Glutamatergic neuron (in vitro differentiated cells): ENCODE results near the gene RIPPLY1. TPM values are rescaled to one million over a fixed set of nuclear protein-coding genes. Genes with fewer than 3 reads are reported as not detected.
A peak's percentile ranks its signal among the peaks of the same experiment; 100 is the strongest.

ENCODE experiments used
- DNase-seq: peaks from one replicate; pipeline ENCODE4 v3.0.0; 2022
- H3K27ac Mint-ChIP-seq: one replicate; pipeline ENCODE4 v1.8.0; 2020; ENCODE audit warnings: mild to moderate bottlenecking, mixed read lengths, inconsistent platforms; ENCODE audit not compliant: unreplicated experiment
- H3K27me3 Mint-ChIP-seq: one replicate; pipeline ENCODE4 v1.8.0; 2020; ENCODE audit warnings: mild to moderate bottlenecking, moderate library complexity, mixed read lengths, inconsistent platforms; ENCODE audit not compliant: unreplicated experiment
- H3K36me3 Mint-ChIP-seq: one replicate; pipeline ENCODE4 v1.8.0; 2020; ENCODE audit warnings: mild to moderate bottlenecking, mixed read lengths, inconsistent platforms; ENCODE audit not compliant: unreplicated experiment
- H3K4me1 Mint-ChIP-seq: one replicate; pipeline ENCODE4 v1.8.0; 2020; ENCODE audit warnings: mild to moderate bottlenecking, low read depth, mixed read lengths, inconsistent platforms; ENCODE audit not compliant: unreplicated experiment
- H3K4me3 Mint-ChIP-seq: one replicate; pipeline ENCODE4 v1.8.0; 2020; ENCODE audit warnings: mild to moderate bottlenecking, mixed read lengths, inconsistent platforms; ENCODE audit not compliant: unreplicated experiment
- H3K9me3 Mint-ChIP-seq: one replicate; pipeline ENCODE4 v1.8.0; 2020; ENCODE audit warnings: mild to moderate bottlenecking, moderate library complexity, mixed read lengths, inconsistent platforms; ENCODE audit not compliant: unreplicated experiment
- total RNA-seq: library from RNA; stranded (reverse); fragmentation: NEBNext Ultra II Directional; extraction: Animal tissue kit (Norgen Biotek cat#: 25700); gene quantifications from one replicate; pipeline ENCODE4 v1.2.1, GENCODE V29; 2021; ENCODE audit not compliant: unreplicated experiment
- TF ChIP-seq, protein P1 (sequence below): fragments of 200-600 bp; sonication (generic); IDR thresholded peaks from one replicate; pipeline ENCODE4 v1.5.0; 2021; ENCODE audit not compliant: partially characterized antibody, unreplicated experiment

Gene RIPPLY1
- total RNA-seq, 1 donor from 2014 or later, result not detected

- TF ChIP-seq, protein P1, sequence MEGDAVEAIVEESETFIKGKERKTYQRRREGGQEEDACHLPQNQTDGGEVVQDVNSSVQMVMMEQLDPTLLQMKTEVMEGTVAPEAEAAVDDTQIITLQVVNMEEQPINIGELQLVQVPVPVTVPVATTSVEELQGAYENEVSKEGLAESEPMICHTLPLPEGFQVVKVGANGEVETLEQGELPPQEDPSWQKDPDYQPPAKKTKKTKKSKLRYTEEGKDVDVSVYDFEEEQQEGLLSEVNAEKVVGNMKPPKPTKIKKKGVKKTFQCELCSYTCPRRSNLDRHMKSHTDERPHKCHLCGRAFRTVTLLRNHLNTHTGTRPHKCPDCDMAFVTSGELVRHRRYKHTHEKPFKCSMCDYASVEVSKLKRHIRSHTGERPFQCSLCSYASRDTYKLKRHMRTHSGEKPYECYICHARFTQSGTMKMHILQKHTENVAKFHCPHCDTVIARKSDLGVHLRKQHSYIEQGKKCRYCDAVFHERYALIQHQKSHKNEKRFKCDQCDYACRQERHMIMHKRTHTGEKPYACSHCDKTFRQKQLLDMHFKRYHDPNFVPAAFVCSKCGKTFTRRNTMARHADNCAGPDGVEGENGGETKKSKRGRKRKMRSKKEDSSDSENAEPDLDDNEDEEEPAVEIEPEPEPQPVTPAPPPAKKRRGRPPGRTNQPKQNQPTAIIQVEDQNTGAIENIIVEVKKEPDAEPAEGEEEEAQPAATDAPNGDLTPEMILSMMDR, result no peak
- Mint-ChIP-seq H3K4me1 (no peaks in the 10 kb centered on the region), H3K9me3 (no peaks in the 10 kb centered on the region), H3K4me3 (no peak within 1 kb of the TSS), H3K36me3 (no peaks in the 10 kb centered on the region), H3K27ac (no peak within 1 kb of the TSS), H3K27me3 (no peaks in the 10 kb centered on the region)
- DNase-seq, result no peak
Measured at GRCh38 chrX:106919932-106920452, 16.9 kb upstream of the RIPPLY1 start, which contains the start of gene CLDN2. Gene CLDN2 (plus strand): TSS chrX:106920402. CDS start chrX:106928229, 7,827 bp downstream.

GRCh38 chrX:106917830-106918500 is 14.8 kb upstream of the RIPPLY1 start:
- DNase-seq, result no peak
- Mint-ChIP-seq H3K27me3 (no peaks in the 10 kb centered on the region), H3K9me3 (peaks cover 1% of the 10 kb centered on the region)

DNA sequence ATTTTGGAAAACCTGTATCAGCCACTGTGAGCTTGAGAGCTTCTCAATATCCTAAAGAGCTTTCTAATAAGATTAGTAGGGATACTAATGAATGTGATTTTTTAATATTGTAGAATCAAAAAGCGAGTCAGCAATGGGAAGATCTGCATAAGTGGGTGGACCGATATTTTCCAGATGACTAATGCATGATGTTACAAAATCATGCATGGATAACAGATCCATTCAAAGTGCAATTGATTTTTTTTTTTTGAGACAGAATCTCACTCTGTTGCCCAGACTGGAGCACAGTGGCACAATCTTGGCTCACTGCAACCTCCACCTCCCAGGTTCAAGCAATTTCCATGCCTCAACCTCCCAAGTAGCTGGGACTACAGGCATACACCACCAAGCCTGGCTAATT is 9.7 kb upstream of the RIPPLY1 start:
- no peaks in the 10 kb centered on the region for H3K27me3 Mint-ChIP-seq
- no peak overlapping the region for H3K27ac Mint-ChIP-seq
- H3K4me3 Mint-ChIP-seq, result no peak overlapping the region
- H3K4me1 Mint-ChIP-seq, result no peaks in the 10 kb centered on the region
- no peak for DNase-seq
- no peaks in the 10 kb centered on the region for H3K36me3 Mint-ChIP-seq
- H3K9me3 Mint-ChIP-seq, result peaks cover 1% of the 10 kb centered on the region
- TF ChIP-seq, protein P1, result no peak

More at GRCh38 chrX:106917830-106918500, 14.8 kb upstream of the RIPPLY1 start:
- Mint-ChIP-seq H3K4me1 (no peaks in the 10 kb centered on the region), H3K4me3 (no peak overlapping the region), H3K36me3 (no peaks in the 10 kb centered on the region), H3K27ac (no peak overlapping the region)
- TF ChIP-seq, protein P1, result no peak

- H3K9me3 Mint-ChIP-seq, result no peaks in the 10 kb centered on the region
- TF ChIP-seq, protein P1, result no peak
- H3K4me3 Mint-ChIP-seq, result peak overlapping the region; percentile 30
- H3K27me3 Mint-ChIP-seq, result peaks cover 4% of the 10 kb centered on the region
- no peaks in the 10 kb centered on the region for H3K36me3 Mint-ChIP-seq
- no peak overlapping the region for H3K27ac Mint-ChIP-seq
- no peak for DNase-seq
- H3K4me1 Mint-ChIP-seq, result peaks cover 5% of the 10 kb centered on the region
Measured at GRCh38 chrX:106906361-106906760, 3.2 kb upstream of the RIPPLY1 start.

GRCh38 chrX:106905064-106905708 is 2.0 kb upstream of the RIPPLY1 start:
- TF ChIP-seq, protein P1, result no peak
- H3K9me3 Mint-ChIP-seq, result no peaks in the 10 kb centered on the region
- peaks cover 4% of the 10 kb centered on the region for H3K27me3 Mint-ChIP-seq
- no peak overlapping the region for H3K27ac Mint-ChIP-seq
- DNase-seq, result no peak
- no peak overlapping the region for H3K4me3 Mint-ChIP-seq
- H3K4me1 Mint-ChIP-seq, result peaks cover 5% of the 10 kb centered on the region
- H3K36me3 Mint-ChIP-seq, result no peaks in the 10 kb centered on the region
